Panc1 (cell line): ENCODE data around the gene ELAC2.

Experiments
- CTCF ChIP-seq: fragments of 450-650 bp; IDR thresholded peaks from 2 replicates; pipeline ENCODE4 v1.5.1; 2017; ENCODE audit warnings: mild to moderate bottlenecking
- POLR2AphosphoS5 ChIP-seq: IDR thresholded peaks from 2 replicates; pipeline ENCODE4 v1.6.1; 2012; ENCODE audit warnings: mild to moderate bottlenecking, low read depth, low read length, moderate library complexity

GRCh38 chr17:13024526-13025257 lies 6.9 kb upstream of the ELAC2 start:
- TF ChIP-seq CTCF (peak; percentile 99), POLR2AphosphoS5 (no peak)
